GM12878 (cell line): ENCODE measurements around the gene CMSS1.

Source experiments
- CTCF ChIP-seq, 3 experiments: IDR thresholded peaks in 2 of 3; conservative IDR thresholded peaks in 1 of 3; 2 replicates each; pipeline ENCODE4 v1.5.1; 2011; ENCODE audit warnings: low read depth in 3 of 3, low read length in 3 of 3, mild to moderate bottlenecking in 3 of 3, control low read depth in 2 of 3, moderate library complexity in 2 of 3, inconsistent platforms in 1 of 3, mixed read lengths in 1 of 3; ENCODE audit not compliant: control insufficient read depth in 2 of 3, insufficient read depth in 1 of 3; ENCODE audit errors: extremely low read depth in 1 of 3
- ELK1 ChIP-seq: IDR thresholded peaks from 2 replicates; pipeline ENCODE4 v1.6.1; 2012; ENCODE audit warnings: low read depth, low read length, improper control_type of control experiment
- EP300 ChIP-seq, 2 experiments: fragments of 150-350 bp in 1 of 2; IDR thresholded peaks; 2 replicates each; pipeline ENCODE4 v1.6.1; 2011 to 2012; ENCODE audit warnings: low read depth in 2 of 2, low read length in 2 of 2, borderline replicate concordance in 1 of 2, improper control_type of control experiment in 1 of 2, inconsistent platforms in 1 of 2; ENCODE audit not compliant: control insufficient read depth in 1 of 2
- GATAD2B ChIP-seq: fragments of 450-650 bp; conservative IDR thresholded peaks from 2 replicates; pipeline ENCODE4 v1.6.1; 2017; ENCODE audit warnings: low read depth, mild to moderate bottlenecking, moderate library complexity
- MEF2A ChIP-seq: IDR thresholded peaks from 2 replicates; pipeline ENCODE4 v1.6.1; 2011; ENCODE audit warnings: low read depth, mild to moderate bottlenecking, low read length, moderate library complexity; ENCODE audit not compliant: insufficient read depth
- MYC ChIP-seq: IDR thresholded peaks from 2 replicates; pipeline ENCODE4 v1.6.1; 2011; ENCODE audit warnings: mild to moderate bottlenecking, low read length, moderate library complexity, inconsistent platforms; ENCODE audit not compliant: insufficient read depth, insufficient replicate concordance, insufficient read length, severe bottlenecking
- POLR2A ChIP-seq: IDR thresholded peaks from 2 replicates; pipeline ENCODE4 v1.6.1; 2011; ENCODE audit warnings: low read depth, mild to moderate bottlenecking, low read length
- POLR2AphosphoS5 ChIP-seq: IDR thresholded peaks from 2 replicates; pipeline ENCODE4 v1.6.1; 2011; ENCODE audit warnings: mild to moderate bottlenecking, low read length, inconsistent platforms
- RAD21 ChIP-seq: IDR thresholded peaks from 2 replicates; pipeline ENCODE4 v1.6.1; 2011; ENCODE audit warnings: mild to moderate bottlenecking, low read depth, low read length, moderate library complexity; ENCODE audit not compliant: insufficient read depth
- SIX5 ChIP-seq: IDR thresholded peaks from 2 replicates; pipeline ENCODE4 v1.6.1; 2011; ENCODE audit warnings: mild to moderate bottlenecking, low read depth, low read length, moderate library complexity; ENCODE audit not compliant: severe bottlenecking
- SUZ12 ChIP-seq: fragments of 200-600 bp; sonication (generic); IDR thresholded peaks from one replicate; pipeline ENCODE4 v1.6.1; 2018; ENCODE audit warnings: antibody characterized with exemption, mild to moderate bottlenecking; ENCODE audit not compliant: unreplicated experiment
- TF ChIP-seq, protein P1 (sequence below): fragments of 450-650 bp; IDR thresholded peaks from 2 replicates; pipeline ENCODE4 v1.6.1; 2017; ENCODE audit warnings: mild to moderate bottlenecking
- TF ChIP-seq, protein P2 (sequence below): IDR thresholded peaks from 2 replicates; pipeline ENCODE4 v1.6.1; 2012; ENCODE audit warnings: mild to moderate bottlenecking, low read depth, low read length

GRCh38 chr3:99925584-99926230 is 108.0 kb downstream of the CMSS1 start:
- TF ChIP-seq CTCF (IDR thresholded peaks at IDR 0.05 in 2 of 3, conservative IDR thresholded peaks at IDR 0.05 in 1 of 3; ENCODE audit: control insufficient read depth in 2 of 3, extremely low read depth in 1 of 3, insufficient read depth in 1 of 3, low read depth in 3 of 3, low read length in 3 of 3) = no peak
- TF ChIP-seq, protein P1, sequence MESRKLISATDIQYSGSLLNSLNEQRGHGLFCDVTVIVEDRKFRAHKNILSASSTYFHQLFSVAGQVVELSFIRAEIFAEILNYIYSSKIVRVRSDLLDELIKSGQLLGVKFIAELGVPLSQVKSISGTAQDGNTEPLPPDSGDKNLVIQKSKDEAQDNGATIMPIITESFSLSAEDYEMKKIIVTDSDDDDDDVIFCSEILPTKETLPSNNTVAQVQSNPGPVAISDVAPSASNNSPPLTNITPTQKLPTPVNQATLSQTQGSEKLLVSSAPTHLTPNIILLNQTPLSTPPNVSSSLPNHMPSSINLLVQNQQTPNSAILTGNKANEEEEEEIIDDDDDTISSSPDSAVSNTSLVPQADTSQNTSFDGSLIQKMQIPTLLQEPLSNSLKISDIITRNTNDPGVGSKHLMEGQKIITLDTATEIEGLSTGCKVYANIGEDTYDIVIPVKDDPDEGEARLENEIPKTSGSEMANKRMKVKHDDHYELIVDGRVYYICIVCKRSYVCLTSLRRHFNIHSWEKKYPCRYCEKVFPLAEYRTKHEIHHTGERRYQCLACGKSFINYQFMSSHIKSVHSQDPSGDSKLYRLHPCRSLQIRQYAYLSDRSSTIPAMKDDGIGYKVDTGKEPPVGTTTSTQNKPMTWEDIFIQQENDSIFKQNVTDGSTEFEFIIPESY = no peak
- no peak for TF ChIP-seq ELK1
- no peak for TF ChIP-seq MYC
- no peak for TF ChIP-seq EP300 (IDR thresholded peaks at IDR 0.05; ENCODE audit: borderline replicate concordance in 1 of 2, control insufficient read depth in 1 of 2, low read depth in 2 of 2, low read length in 2 of 2)
- no peak for TF ChIP-seq RAD21
- TF ChIP-seq, protein P2, sequence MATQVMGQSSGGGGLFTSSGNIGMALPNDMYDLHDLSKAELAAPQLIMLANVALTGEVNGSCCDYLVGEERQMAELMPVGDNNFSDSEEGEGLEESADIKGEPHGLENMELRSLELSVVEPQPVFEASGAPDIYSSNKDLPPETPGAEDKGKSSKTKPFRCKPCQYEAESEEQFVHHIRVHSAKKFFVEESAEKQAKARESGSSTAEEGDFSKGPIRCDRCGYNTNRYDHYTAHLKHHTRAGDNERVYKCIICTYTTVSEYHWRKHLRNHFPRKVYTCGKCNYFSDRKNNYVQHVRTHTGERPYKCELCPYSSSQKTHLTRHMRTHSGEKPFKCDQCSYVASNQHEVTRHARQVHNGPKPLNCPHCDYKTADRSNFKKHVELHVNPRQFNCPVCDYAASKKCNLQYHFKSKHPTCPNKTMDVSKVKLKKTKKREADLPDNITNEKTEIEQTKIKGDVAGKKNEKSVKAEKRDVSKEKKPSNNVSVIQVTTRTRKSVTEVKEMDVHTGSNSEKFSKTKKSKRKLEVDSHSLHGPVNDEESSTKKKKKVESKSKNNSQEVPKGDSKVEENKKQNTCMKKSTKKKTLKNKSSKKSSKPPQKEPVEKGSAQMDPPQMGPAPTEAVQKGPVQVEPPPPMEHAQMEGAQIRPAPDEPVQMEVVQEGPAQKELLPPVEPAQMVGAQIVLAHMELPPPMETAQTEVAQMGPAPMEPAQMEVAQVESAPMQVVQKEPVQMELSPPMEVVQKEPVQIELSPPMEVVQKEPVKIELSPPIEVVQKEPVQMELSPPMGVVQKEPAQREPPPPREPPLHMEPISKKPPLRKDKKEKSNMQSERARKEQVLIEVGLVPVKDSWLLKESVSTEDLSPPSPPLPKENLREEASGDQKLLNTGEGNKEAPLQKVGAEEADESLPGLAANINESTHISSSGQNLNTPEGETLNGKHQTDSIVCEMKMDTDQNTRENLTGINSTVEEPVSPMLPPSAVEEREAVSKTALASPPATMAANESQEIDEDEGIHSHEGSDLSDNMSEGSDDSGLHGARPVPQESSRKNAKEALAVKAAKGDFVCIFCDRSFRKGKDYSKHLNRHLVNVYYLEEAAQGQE = no peak
- no peak for TF ChIP-seq POLR2A
- TF ChIP-seq SUZ12 = no peak
- TF ChIP-seq MEF2A = no peak
- TF ChIP-seq GATAD2B = no peak
- no peak for TF ChIP-seq SIX5
- no peak for TF ChIP-seq POLR2AphosphoS5
